HEK293 (cell line): ENCODE data around the gene TTC34.

ENCODE experiments used
- EGR2 ChIP-seq: fragments of 450-650 bp; formaldehyde crosslinking; IDR thresholded peaks from 2 replicates; pipeline ENCODE4 v1.5.1; 2016; ENCODE audit warnings: low read depth, missing biosample characterization, missing genetic modification characterization
- GLIS2 ChIP-seq: fragments of 450-650 bp; formaldehyde crosslinking; IDR thresholded peaks from 2 replicates; pipeline ENCODE4 v1.5.1; 2016; ENCODE audit warnings: missing biosample characterization, missing genetic modification characterization
- PATZ1 ChIP-seq: fragments of 450-650 bp; formaldehyde crosslinking; IDR thresholded peaks from 2 replicates; pipeline ENCODE4 v1.5.1; 2016; ENCODE audit warnings: missing biosample characterization, missing genetic modification characterization
- SCRT2 ChIP-seq: fragments of 450-650 bp; formaldehyde crosslinking; IDR thresholded peaks from 2 replicates; pipeline ENCODE4 v1.5.1; 2016; ENCODE audit warnings: missing biosample characterization, missing genetic modification characterization
- SP7 ChIP-seq: fragments of 450-650 bp; formaldehyde crosslinking; IDR thresholded peaks from 2 replicates; pipeline ENCODE4 v1.5.1; 2016; ENCODE audit warnings: missing biosample characterization, missing genetic modification characterization
- ZBTB20 ChIP-seq: fragments of 450-650 bp; formaldehyde crosslinking; IDR thresholded peaks from 2 replicates; pipeline ENCODE4 v1.5.1; 2016; ENCODE audit warnings: missing biosample characterization, missing genetic modification characterization
- ZBTB48 ChIP-seq: fragments of 450-650 bp; formaldehyde crosslinking; IDR thresholded peaks from 2 replicates; pipeline ENCODE4 v1.5.1; 2016; ENCODE audit warnings: missing biosample characterization, missing genetic modification characterization
- ZBTB8A ChIP-seq: fragments of 450-650 bp; formaldehyde crosslinking; IDR thresholded peaks from 2 replicates; pipeline ENCODE4 v1.5.1; 2016; ENCODE audit warnings: missing biosample characterization, missing genetic modification characterization
- ZFHX2 ChIP-seq: fragments of 450-650 bp; formaldehyde crosslinking; conservative IDR thresholded peaks from 2 replicates; pipeline ENCODE4 v1.5.1; 2016; ENCODE audit warnings: missing biosample characterization, missing genetic modification characterization
- ZFP37 ChIP-seq: fragments of 450-650 bp; formaldehyde crosslinking; IDR thresholded peaks from 2 replicates; pipeline ENCODE4 v1.5.1; 2016; ENCODE audit warnings: missing biosample characterization, missing genetic modification characterization
- ZFP69B ChIP-seq: fragments of 450-650 bp; formaldehyde crosslinking; IDR thresholded peaks from 2 replicates; pipeline ENCODE4 v1.5.1; 2016; ENCODE audit warnings: missing biosample characterization, missing genetic modification characterization
- ZNF112 ChIP-seq: fragments of 450-650 bp; formaldehyde crosslinking; IDR thresholded peaks from 2 replicates; pipeline ENCODE4 v1.5.0; 2017; ENCODE audit warnings: missing biosample characterization, missing genetic modification characterization
- ZNF214 ChIP-seq: fragments of 450-650 bp; formaldehyde crosslinking; IDR thresholded peaks from 2 replicates; pipeline ENCODE4 v1.5.1; 2017; ENCODE audit warnings: missing biosample characterization, mild to moderate bottlenecking, missing genetic modification characterization, borderline replicate concordance
- ZNF335 ChIP-seq: fragments of 450-650 bp; formaldehyde crosslinking; conservative IDR thresholded peaks from 2 replicates; pipeline ENCODE4 v1.5.1; 2016; ENCODE audit warnings: missing biosample characterization, missing genetic modification characterization
- ZNF600 ChIP-seq: fragments of 450-650 bp; formaldehyde crosslinking; IDR thresholded peaks from 2 replicates; pipeline ENCODE4 v1.5.1; 2016; ENCODE audit warnings: missing biosample characterization, missing genetic modification characterization
- TF ChIP-seq, protein P1 (sequence below): fragments of 450-650 bp; formaldehyde crosslinking; optimal IDR thresholded peaks from 2 replicates; pipeline ENCODE3; 2016; ENCODE audit warnings: missing biosample characterization, mild to moderate bottlenecking, missing genetic modification characterization
- TF ChIP-seq, protein P2 (sequence below): fragments of 450-650 bp; formaldehyde crosslinking; IDR thresholded peaks from 2 replicates; pipeline ENCODE4 v1.5.1; 2016; ENCODE audit warnings: missing biosample characterization, missing genetic modification characterization, borderline replicate concordance

The TTC34 gene

GRCh38 chr1:2587071-2587859, 214.2 kb downstream of the TTC34 start (continued):
- TF ChIP-seq ZFP37 (tag by site-specific recombination) (no peak), ZNF112 (tag by site-specific recombination) (no peak), SP7 (tag by site-specific recombination) (no peak), GLIS2 (tag by site-specific recombination) (peak; percentile 64), ZNF214 (tag by site-specific recombination) (no peak), EGR2 (tag by site-specific recombination) (0 out of 2 replicates have a peak, but pooled peaks have one; percentile 36), SCRT2 (peak; percentile 99), ZFHX2 (peak; percentile 72), ZBTB8A (tag by site-specific recombination) (peak; percentile 77), ZNF600 (tag by site-specific recombination) (peak; percentile 65), PATZ1 (tag by site-specific recombination) (peak; percentile 80), ZBTB20 (tag by site-specific recombination) (peak; percentile 59; the same call in 1 of the 2 replicates), ZNF335 (peak; percentile 38), ZFP69B (tag by site-specific recombination) (no peak), ZBTB48 (tag by site-specific recombination) (peak; percentile 37; the same call in 1 of the 2 replicates)
- TF ChIP-seq, protein P1, sequence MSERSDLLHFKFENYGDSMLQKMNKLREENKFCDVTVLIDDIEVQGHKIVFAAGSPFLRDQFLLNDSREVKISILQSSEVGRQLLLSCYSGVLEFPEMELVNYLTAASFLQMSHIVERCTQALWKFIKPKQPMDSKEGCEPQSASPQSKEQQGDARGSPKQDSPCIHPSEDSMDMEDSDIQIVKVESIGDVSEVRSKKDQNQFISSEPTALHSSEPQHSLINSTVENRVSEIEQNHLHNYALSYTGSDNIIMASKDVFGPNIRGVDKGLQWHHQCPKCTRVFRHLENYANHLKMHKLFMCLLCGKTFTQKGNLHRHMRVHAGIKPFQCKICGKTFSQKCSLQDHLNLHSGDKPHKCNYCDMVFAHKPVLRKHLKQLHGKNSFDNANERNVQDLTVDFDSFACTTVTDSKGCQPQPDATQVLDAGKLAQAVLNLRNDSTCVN (tag by site-specific recombination): peak; percentile 37
- TF ChIP-seq, protein P2, sequence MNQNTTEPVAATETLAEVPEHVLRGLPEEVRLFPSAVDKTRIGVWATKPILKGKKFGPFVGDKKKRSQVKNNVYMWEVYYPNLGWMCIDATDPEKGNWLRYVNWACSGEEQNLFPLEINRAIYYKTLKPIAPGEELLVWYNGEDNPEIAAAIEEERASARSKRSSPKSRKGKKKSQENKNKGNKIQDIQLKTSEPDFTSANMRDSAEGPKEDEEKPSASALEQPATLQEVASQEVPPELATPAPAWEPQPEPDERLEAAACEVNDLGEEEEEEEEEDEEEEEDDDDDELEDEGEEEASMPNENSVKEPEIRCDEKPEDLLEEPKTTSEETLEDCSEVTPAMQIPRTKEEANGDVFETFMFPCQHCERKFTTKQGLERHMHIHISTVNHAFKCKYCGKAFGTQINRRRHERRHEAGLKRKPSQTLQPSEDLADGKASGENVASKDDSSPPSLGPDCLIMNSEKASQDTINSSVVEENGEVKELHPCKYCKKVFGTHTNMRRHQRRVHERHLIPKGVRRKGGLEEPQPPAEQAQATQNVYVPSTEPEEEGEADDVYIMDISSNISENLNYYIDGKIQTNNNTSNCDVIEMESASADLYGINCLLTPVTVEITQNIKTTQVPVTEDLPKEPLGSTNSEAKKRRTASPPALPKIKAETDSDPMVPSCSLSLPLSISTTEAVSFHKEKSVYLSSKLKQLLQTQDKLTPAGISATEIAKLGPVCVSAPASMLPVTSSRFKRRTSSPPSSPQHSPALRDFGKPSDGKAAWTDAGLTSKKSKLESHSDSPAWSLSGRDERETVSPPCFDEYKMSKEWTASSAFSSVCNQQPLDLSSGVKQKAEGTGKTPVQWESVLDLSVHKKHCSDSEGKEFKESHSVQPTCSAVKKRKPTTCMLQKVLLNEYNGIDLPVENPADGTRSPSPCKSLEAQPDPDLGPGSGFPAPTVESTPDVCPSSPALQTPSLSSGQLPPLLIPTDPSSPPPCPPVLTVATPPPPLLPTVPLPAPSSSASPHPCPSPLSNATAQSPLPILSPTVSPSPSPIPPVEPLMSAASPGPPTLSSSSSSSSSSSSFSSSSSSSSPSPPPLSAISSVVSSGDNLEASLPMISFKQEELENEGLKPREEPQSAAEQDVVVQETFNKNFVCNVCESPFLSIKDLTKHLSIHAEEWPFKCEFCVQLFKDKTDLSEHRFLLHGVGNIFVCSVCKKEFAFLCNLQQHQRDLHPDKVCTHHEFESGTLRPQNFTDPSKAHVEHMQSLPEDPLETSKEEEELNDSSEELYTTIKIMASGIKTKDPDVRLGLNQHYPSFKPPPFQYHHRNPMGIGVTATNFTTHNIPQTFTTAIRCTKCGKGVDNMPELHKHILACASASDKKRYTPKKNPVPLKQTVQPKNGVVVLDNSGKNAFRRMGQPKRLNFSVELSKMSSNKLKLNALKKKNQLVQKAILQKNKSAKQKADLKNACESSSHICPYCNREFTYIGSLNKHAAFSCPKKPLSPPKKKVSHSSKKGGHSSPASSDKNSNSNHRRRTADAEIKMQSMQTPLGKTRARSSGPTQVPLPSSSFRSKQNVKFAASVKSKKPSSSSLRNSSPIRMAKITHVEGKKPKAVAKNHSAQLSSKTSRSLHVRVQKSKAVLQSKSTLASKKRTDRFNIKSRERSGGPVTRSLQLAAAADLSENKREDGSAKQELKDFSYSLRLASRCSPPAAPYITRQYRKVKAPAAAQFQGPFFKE (tag by site-specific recombination): no peak
- TF ChIP-seq, all 188 proteins: peak for 16
